ENCODE measurements around the gene METTL9.
"Not testable (repeated sequence)": the region's sequence is repeated elsewhere in the genome, so short reads cannot be mapped to it uniquely, and the experiment has no call there.

METTL9 gene

DNA sequence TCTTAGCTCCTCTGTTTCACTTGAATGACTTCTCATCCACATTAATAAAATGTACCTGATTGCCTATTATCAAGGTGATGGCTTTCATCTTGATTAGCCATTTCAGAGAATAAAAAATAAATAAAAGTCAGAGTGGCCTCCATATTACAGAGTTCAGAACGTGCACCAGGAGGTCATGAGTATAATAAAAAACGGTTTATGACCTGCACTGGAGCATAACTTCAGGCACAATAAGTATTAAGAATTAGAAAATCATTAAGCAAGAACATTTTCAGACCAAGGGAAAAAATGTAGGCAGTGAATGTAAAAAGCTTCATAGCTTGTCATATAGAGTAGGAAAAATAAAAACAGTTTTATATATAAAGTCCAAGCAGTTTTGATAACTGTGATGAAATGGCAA is 11.4 kb downstream of the METTL9 start:
- DNase-seq (ENCODE audit: low spot score) = no peak

DNA sequence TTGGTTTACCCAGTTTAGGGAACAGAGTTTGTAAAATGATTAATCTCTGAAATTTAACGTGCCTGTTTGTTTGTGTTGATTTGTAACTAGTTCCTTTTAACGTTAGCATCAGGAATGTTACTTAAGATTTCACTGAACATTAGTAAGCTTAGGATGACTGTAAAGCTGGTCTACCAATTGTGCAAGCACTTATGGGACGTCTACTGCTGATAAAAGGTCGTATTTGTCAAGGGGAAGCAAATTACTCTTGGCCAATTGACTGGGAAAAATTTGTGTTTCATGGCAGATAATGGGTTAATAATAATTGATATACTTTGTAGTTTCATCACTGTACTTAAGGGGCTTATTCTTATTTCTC is 11.8 kb downstream of the METTL9 start:
- no peak for DNase-seq (ENCODE audit: low spot score)

DNA sequence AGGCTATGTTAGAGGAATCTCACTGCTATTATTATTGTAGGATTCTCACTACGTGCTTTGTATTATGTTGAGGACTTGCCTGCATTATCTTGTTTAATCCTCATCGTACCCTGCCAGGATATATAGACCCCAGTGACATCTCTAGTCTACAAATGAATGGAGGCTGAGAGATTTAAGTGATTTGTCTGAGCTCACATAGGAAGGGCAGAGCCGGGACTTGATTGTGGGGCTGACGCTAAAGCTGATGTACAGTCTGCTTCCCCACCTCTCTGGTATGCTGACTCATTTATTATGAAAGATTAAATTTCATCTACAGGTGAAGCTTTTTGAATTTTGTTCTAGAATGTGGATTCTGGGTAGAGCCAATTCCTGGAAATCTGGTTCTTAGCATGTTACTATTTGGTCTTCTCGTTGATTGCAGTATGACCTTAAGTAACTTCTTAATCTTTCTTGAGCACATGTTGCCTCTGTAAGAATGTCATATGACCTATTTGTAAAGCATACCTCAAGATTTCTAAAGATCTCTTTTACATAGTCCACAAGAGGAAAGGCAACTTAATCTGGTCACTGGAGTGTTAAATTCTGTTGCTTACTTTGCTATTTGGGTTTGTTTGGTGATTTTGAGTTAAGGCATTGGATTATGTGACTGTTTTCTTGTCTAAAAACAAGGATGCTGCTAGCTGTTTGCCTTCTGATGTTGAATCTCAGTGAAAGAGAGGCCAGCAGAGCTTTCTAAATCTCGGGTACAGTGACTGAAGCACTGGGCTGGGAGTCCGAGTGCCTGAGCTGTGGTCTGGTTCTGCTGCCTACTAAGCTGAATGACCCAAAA is 12.4 kb downstream of the METTL9 start:
- no peak for DNase-seq (ENCODE audit: low spot score)

DNA sequence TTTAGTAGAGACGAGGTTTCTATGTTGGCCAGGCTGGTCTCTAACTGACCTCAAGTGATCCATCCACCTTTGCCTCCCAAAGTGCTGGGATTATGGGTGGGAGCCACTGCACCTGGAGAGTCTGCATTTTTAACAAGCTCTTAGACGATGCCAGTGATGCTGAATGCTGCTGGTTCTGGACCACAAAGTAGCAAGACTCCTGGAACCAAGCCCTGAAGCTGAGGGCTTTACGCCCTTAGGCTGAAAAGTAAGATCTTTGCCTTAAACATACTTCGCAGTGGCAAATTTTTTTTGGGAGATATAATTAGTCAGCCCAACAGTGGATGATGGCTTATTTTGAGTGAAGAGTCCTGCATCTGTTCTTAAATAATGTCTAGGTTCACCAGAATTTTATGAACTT is 14.0 kb downstream of the METTL9 start:
- DNase-seq (ENCODE audit: low spot score) = no peak

GRCh38 chr16:21613781-21614180 is 14.4 kb downstream of the METTL9 start:
- DNase-seq (ENCODE audit: low spot score) = no peak

- DNase-seq (ENCODE audit: low spot score) = no peak
These were observed 15.5 kb downstream of the METTL9 start for GRCh38 chr16:21614896-21615295.

GRCh38 chr16:21617607-21618006 is 18.2 kb downstream of the METTL9 start:
- DNase-seq (ENCODE audit: low spot score) = no peak

GRCh38 chr16:21618281-21618680 is 18.9 kb downstream of the METTL9 start:
- DNase-seq (ENCODE audit: low spot score) = no peak

- DNase-seq (ENCODE audit: low spot score) = no peak
These were observed 20.5 kb downstream of the METTL9 start for GRCh38 chr16:21619765-21620425.

DNA sequence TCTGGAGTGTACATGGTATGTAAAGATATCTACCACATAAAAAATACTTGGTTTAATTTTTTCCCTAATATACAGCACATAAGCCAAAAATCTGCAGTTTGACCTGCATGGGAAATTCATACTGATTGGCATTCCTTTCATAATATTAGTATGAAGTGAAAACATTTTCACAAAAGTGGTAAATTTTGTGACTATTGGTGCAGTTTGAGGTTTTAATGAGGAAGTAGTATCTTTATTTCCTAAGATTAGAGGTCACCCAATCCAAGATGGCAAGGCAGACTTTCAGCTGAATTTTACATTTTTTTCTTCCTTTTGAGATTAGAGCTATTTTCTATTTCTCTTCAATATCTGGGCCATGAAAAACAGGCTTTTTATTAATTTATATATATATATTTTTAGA is 21.2 kb downstream of the METTL9 start:
- no peak for DNase-seq (ENCODE audit: low spot score)

DNA sequence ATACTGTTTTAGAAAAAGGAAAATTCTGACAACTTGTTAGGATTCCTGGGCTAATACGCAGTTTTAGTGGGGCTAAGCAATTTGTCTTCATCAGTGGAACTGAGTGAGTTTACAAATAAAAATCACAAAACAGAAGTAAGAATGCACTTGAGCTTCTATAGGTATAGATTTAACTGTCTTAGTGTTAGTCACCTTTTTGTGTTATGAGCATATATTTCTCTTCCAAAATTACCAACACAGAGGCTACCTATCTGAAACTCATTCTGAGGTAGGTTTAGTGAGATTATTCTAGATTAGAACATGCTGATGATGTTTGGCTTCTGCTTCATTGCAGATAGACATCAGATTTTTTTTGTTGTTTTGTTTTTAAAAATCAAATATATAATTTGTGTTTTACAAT is 23.2 kb downstream of the METTL9 start:
- no peak for DNase-seq (ENCODE audit: low spot score)

- DNase-seq (ENCODE audit: low spot score) = no peak
These were observed 25.6 kb downstream of the METTL9 start for GRCh38 chr16:21625026-21625425.

GRCh38 chr16:21626659-21627277 is 27.4 kb downstream of the METTL9 start:
- DNase-seq (ENCODE audit: low spot score) = no peak

DNA sequence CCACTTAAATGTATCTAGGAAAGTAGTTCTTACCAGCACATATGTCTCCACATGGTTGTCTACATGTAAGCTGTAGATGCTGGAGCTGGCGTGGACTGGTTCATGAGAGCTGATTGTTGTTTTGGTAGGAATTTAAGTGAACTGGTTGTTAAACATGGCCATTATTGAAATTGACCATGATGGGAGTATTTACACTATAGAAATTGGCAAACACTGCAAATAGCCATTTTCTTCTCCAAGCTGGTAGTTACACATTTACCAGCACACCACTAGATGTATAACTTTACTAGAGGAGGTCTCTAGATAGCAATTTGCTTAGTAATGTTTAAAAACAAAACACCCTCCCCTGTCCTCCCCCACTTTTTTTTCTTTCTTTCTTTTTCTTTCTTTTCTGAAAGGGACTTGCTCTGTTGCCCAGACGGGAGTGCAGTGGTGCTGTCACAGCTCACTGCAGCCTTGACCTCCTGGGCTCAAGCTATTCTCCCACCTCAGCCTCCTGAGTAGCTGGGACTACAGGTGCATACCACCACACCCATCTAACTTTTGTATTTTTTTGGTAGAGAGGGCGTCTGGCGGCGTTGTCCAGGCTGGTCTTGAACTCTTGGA is 28.8 kb downstream of the METTL9 start:
- no peak for DNase-seq (ENCODE audit: low spot score)

- no peak for DNase-seq (ENCODE audit: low spot score)
These were observed 29.4 kb downstream of the METTL9 start for GRCh38 chr16:21628772-21629171.

DNA sequence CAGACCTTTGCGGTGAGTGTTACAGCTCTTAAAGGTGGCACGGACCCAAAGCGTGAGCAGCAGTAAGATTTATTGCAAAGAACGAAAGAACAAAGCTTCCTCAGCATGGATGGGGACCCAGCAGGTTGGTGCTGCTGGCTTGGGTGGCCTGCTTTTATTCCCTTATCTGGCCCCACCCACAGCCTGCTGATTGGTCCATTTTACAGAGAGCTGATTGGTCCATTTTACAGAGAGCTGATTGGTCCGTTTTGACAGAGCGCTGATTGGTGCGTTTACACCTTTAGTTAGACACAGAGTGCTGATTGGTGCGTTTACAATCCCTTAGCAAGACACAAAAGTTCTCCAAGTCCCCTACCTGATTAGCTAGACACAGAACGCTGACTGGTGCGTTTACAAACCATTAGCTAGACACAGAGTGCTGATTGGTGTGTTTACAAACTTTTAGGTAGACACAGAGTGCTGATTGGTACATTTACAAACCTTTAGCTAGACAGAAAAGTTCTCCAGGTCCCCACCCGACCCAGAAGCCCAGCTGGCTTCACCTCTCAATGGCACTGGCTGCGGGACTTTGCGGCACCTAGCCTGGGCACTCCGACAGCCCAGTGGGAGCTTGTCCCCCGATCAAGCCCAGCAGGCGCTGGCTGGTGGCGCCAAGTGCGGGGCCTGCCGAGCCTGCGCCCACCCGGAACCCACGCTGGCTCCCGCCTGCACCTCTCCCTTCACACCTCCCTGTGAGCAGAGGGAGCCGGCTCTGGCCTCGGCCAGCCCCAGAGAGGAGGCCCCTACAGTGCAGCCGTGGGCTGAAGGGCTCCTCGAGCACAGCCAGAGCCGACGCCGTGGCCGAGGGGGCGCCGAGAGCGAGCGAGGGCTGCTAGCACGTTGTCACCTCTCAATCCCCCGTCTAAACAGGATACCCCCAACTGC is 30.5 kb downstream of the METTL9 start:
- DNase-seq (ENCODE audit: low spot score) = not testable (repeated sequence)

DNA sequence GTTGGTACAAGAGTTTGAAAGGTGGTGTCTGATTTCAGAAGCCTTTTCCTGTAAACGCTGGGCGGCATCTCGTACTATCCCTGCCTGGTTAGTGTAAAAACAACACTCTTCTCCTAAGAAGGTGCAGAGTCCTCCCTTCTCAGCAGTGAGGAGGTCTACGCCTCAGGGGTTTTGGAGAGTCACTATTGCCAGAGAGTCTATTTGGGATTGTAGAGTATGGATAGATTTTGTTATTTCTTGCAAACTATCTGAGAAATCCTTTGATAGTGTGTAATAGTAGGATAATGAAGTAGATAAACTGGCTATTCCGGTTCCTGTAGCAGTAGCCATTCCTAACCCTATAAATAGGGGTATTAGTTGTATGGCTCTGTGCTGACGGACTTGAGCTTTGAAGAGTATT is 31.5 kb downstream of the METTL9 start:
- not testable (repeated sequence) for DNase-seq (ENCODE audit: low spot score)

GRCh38 chr16:21631376-21631775 is 32.0 kb downstream of the METTL9 start:
- not testable (repeated sequence) for DNase-seq (ENCODE audit: low spot score)

DNA sequence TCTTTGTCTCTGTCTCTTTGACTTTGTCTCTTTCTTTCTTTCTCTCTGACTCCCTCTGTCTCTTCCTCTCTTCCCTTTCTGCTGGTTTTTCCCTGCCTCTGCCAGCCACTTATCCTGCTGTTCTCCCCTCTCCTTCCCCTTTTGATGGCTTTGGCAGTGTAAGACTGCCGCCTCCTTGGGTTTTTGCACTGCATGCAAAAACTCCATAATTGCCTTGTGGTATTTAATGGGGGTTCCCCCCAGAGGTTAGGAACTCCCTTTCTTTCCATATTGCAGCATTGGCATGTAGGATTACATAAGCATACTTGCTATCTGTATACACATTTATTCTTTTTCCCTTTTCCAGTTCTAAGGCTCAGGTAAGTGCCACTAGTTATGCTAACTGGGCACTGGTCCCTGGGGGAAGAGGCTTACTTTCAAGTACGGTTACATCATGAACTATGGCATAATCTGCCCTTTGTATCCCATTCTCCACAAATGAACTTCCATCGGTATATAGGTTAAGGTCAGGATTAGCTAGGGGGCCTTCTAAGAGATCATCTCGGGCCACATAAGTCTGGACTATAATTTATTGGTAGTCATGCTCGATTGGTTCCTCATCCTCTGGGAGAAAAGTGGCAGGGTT is 32.7 kb downstream of the METTL9 start:
- DNase-seq (ENCODE audit: low spot score) = not testable (repeated sequence)

- DNase-seq (ENCODE audit: low spot score) = no peak
These were observed 34.8 kb downstream of the METTL9 start for GRCh38 chr16:21634216-21634615.

- DNase-seq (ENCODE audit: low spot score) = not testable (repeated sequence)
These were observed 36.3 kb downstream of the METTL9 start for GRCh38 chr16:21635694-21636093.
